Gastrocnemius medialis (tissue), 4 donors: ENCODE results near the gene CAMK1.

Experiments used
- CTCF ChIP-seq, 5 experiments: fragments of 450-650 bp in 3 of 5; fragments of 200-600 bp in 2 of 5; sonication (generic) in 2 of 5; IDR thresholded peaks in 4 of 5; conservative IDR thresholded peaks in 1 of 5; 1 replicate in 4 of 5; 2 replicates in 1 of 5; pipeline ENCODE4 v1.5.1; 2016 to 2019; ENCODE audit warnings: antibody characterized with exemption in 5 of 5, mild to moderate bottlenecking in 3 of 5, moderate library complexity in 3 of 5
- POLR2A ChIP-seq, 2 donors: fragments of 450-650 bp; IDR thresholded peaks; one replicate each; pipeline ENCODE4 v1.6.1; 2017; ENCODE audit warnings: antibody characterized with exemption in 2 of 2, mild to moderate bottlenecking in 2 of 2, moderate library complexity in 2 of 2

GRCh38 chr3:9768141-9768775, 1.5 kb downstream of the CAMK1 start:
- no peak for TF ChIP-seq CTCF (IDR thresholded peaks at IDR 0.05 in 4 of 5, conservative IDR thresholded peaks at IDR 0.05 in 1 of 5)
- TF ChIP-seq POLR2A (IDR thresholded peaks at IDR 0.05) = no peak
